GM12878 (cell line): ENCODE measurements around the gene XPNPEP3. TPM values are rescaled to one million over a fixed set of nuclear protein-coding genes. Genes with fewer than 3 reads are reported as not detected.

Source experiments
- EGR1 ChIP-seq, 2 experiments: IDR thresholded peaks; 1 replicate in 1 of 2; 2 replicates in 1 of 2; pipeline ENCODE4 v1.6.1; 2011 to 2012; ENCODE audit warnings: low read depth in 2 of 2, low read length in 2 of 2, borderline replicate concordance in 1 of 2, mild to moderate bottlenecking in 1 of 2, moderate library complexity in 1 of 2
- IRF4 ChIP-seq: IDR thresholded peaks from 2 replicates; pipeline ENCODE4 v1.6.1; 2011; ENCODE audit warnings: low read depth, low read length
- KAT2A ChIP-seq: conservative IDR thresholded peaks from 2 replicates; pipeline ENCODE4 v1.6.1; 2011; ENCODE audit warnings: low read depth, low read length; ENCODE audit not compliant: control insufficient read depth
- LARP7 ChIP-seq: fragments of 450-650 bp; IDR thresholded peaks from 2 replicates; pipeline ENCODE4 v1.6.1; 2017; ENCODE audit warnings: mild to moderate bottlenecking
- MTA3 ChIP-seq: IDR thresholded peaks from 2 replicates; pipeline ENCODE4 v1.6.1; 2012; ENCODE audit warnings: low read length, inconsistent platforms, borderline replicate concordance
- MYC ChIP-seq: IDR thresholded peaks from 2 replicates; pipeline ENCODE4 v1.6.1; 2011; ENCODE audit warnings: mild to moderate bottlenecking, low read length, moderate library complexity, inconsistent platforms; ENCODE audit not compliant: insufficient read depth, insufficient replicate concordance, insufficient read length, severe bottlenecking
- NR2F1 ChIP-seq: fragments of 450-650 bp; conservative IDR thresholded peaks from 2 replicates; pipeline ENCODE4 v1.6.1; 2017; ENCODE audit warnings: mild to moderate bottlenecking
- SUZ12 ChIP-seq: fragments of 200-600 bp; sonication (generic); IDR thresholded peaks from one replicate; pipeline ENCODE4 v1.6.1; 2018; ENCODE audit warnings: antibody characterized with exemption, mild to moderate bottlenecking; ENCODE audit not compliant: unreplicated experiment
- WRNIP1 ChIP-seq: IDR thresholded peaks from 2 replicates; pipeline ENCODE4 v1.6.1; 2011; ENCODE audit warnings: low read depth, low read length, improper control_type of control experiment, borderline replicate concordance
- YY1 ChIP-seq: IDR thresholded peaks from 2 replicates; pipeline ENCODE4 v1.6.1; 2011; ENCODE audit warnings: low read depth, mild to moderate bottlenecking, low read length
- ZBED1 ChIP-seq: IDR thresholded peaks from 2 replicates; pipeline ENCODE4 v1.6.1; 2016; ENCODE audit warnings: borderline replicate concordance
- ZNF24 ChIP-seq: fragments of 450-650 bp; IDR thresholded peaks from 2 replicates; pipeline ENCODE4 v1.6.1; 2017; ENCODE audit warnings: antibody characterized with exemption, mild to moderate bottlenecking
- ZNF274 ChIP-seq: IDR thresholded peaks from one replicate; pipeline ENCODE4 v1.8.0; 2011; ENCODE audit not compliant: insufficient read length, insufficient read depth
- polyA plus RNA-seq, 11 experiments: library from polyadenylated mRNA; depleted of rRNA in 4 of 11; unstranded in 6 of 11; stranded (reverse) in 5 of 11; fragments of >200 nt; fragmentation: Nextera tagmentation in 4 of 11; fragmentation: Illumina TruSeq in 1 of 11; extraction: Ambion mirVana in 4 of 11; extraction: Trizol in 1 of 11; gene quantifications; 1 replicate in 1 of 11; 2 replicates in 10 of 11; pipeline versions ENCODE4 v1.2.1 to v1.2.3, GENCODE V29; 2011 to 2016; ENCODE audit warnings: inconsistent platforms in 2 of 11, missing spikeins in 2 of 11, low read depth in 1 of 11
- total RNA-seq, 4 experiments: library from RNA; depleted of rRNA in 3 of 4; stranded (reverse); fragments of >200 nt in 3 of 4; fragmentation: Illumina TruSeq in 1 of 4; extraction: Trizol in 1 of 4; gene quantifications; 2 replicates each; pipeline versions ENCODE4 v1.2.1 to v1.2.3, GENCODE V29; 2013 to 2021
- TF ChIP-seq, protein P1 (sequence below): fragments of 450-650 bp; conservative IDR thresholded peaks from 2 replicates; pipeline ENCODE4 v1.6.1; 2017; ENCODE audit warnings: mild to moderate bottlenecking, moderate library complexity
- TF ChIP-seq, protein P2 (sequence below): fragments of 450-650 bp; IDR thresholded peaks from 2 replicates; pipeline ENCODE4 v1.6.1; 2017; ENCODE audit warnings: mild to moderate bottlenecking, moderate library complexity
- TF ChIP-seq, protein P3 (sequence below): IDR thresholded peaks from 2 replicates; pipeline ENCODE4 v1.6.1; 2011; ENCODE audit warnings: borderline replicate concordance, low read depth, mild to moderate bottlenecking, moderate library complexity, low read length; ENCODE audit not compliant: insufficient read depth, poor library complexity, severe bottlenecking
- TF ChIP-seq, protein P4 (sequence below): fragments of 450-650 bp; IDR thresholded peaks from 2 replicates; pipeline ENCODE4 v1.6.1; 2017; ENCODE audit warnings: mild to moderate bottlenecking, moderate library complexity

XPNPEP3 gene
- total and polyA plus RNA-seq, 10 of the 15 experiments (the other 5 are each of a cell fraction or from before 2014, with no cell fraction given), result 6.7 to 19.9 (median 11.7) TPM

DNA sequence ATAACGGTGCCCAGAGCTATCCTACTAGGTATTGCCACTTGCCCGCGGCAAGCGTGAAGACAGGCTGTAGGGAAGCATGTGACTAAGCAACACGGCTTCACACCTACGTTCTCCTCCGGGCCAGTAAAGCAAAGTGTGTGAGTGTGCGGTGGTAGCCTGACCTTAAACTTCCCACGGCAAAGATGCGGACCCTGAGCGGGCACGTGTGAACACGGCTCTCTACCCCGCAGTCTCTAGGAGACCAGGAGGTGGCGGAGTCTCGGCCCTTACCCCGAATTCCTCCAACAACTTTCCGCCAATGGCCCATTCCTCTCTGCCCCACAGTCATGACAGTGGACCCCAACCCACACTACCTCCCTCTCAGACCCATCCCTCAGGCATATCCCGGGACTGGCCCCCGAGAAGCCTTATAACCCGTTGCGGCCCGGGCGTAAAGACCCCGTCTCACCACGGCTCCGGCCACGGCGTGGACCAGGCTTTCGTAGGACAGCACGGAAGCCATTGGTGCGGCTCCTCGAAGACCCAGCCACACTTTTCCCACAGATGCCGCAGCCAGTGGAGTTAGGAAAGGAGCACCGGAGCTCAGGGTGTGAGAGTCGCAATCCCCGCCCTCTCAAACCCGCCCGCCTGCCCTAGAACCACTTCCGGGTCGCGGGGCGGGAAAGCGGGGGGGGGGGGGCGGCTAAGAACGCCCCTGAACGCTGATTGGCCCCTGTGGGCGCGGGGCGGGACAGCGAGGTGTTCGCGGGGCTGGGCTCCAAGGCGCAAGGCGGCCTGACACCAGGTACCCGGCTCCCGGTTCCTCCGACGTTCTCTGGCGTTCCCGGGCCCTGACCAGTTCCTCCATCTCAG is 38.0 kb upstream of the XPNPEP3 start, which contains the start of gene SLC25A17 (continued):
- TF ChIP-seq, protein P1, sequence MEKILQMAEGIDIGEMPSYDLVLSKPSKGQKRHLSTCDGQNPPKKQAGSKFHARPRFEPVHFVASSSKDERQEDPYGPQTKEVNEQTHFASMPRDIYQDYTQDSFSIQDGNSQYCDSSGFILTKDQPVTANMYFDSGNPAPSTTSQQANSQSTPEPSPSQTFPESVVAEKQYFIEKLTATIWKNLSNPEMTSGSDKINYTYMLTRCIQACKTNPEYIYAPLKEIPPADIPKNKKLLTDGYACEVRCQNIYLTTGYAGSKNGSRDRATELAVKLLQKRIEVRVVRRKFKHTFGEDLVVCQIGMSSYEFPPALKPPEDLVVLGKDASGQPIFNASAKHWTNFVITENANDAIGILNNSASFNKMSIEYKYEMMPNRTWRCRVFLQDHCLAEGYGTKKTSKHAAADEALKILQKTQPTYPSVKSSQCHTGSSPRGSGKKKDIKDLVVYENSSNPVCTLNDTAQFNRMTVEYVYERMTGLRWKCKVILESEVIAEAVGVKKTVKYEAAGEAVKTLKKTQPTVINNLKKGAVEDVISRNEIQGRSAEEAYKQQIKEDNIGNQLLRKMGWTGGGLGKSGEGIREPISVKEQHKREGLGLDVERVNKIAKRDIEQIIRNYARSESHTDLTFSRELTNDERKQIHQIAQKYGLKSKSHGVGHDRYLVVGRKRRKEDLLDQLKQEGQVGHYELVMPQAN, result peak; percentile 88
- TF ChIP-seq KAT2A (no peak), WRNIP1 (no peak), YY1 (peak; percentile 28; the same call in 1 of the 2 replicates), NR2F1 (0 out of 2 replicates have a peak, but pooled peaks have one; percentile 46), EGR1 (IDR thresholded peaks at IDR 0.05; ENCODE audit: borderline replicate concordance in 1 of 2, low read depth in 2 of 2, low read length in 2 of 2) (peak in 1 of 2 experiments; percentile 83; a peak in 2 of 3 replicates), ZNF274 (no peak), LARP7 (no peak; the same call in 1 of the 2 replicates), ZNF24 (no peak), SUZ12 (no peak), MTA3 (no peak), IRF4 (no peak), ZBED1 (no peak), MYC (peak; percentile 54)
- TF ChIP-seq, protein P2, sequence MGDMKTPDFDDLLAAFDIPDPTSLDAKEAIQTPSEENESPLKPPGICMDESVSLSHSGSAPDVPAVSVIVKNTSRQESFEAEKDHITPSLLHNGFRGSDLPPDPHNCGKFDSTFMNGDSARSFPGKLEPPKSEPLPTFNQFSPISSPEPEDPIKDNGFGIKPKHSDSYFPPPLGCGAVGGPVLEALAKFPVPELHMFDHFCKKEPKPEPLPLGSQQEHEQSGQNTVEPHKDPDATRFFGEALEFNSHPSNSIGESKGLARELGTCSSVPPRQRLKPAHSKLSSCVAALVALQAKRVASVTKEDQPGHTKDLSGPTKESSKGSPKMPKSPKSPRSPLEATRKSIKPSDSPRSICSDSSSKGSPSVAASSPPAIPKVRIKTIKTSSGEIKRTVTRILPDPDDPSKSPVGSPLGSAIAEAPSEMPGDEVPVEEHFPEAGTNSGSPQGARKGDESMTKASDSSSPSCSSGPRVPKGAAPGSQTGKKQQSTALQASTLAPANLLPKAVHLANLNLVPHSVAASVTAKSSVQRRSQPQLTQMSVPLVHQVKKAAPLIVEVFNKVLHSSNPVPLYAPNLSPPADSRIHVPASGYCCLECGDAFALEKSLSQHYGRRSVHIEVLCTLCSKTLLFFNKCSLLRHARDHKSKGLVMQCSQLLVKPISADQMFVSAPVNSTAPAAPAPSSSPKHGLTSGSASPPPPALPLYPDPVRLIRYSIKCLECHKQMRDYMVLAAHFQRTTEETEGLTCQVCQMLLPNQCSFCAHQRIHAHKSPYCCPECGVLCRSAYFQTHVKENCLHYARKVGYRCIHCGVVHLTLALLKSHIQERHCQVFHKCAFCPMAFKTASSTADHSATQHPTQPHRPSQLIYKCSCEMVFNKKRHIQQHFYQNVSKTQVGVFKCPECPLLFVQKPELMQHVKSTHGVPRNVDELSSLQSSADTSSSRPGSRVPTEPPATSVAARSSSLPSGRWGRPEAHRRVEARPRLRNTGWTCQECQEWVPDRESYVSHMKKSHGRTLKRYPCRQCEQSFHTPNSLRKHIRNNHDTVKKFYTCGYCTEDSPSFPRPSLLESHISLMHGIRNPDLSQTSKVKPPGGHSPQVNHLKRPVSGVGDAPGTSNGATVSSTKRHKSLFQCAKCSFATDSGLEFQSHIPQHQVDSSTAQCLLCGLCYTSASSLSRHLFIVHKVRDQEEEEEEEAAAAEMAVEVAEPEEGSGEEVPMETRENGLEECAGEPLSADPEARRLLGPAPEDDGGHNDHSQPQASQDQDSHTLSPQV, result no peak
- TF ChIP-seq, protein P3, sequence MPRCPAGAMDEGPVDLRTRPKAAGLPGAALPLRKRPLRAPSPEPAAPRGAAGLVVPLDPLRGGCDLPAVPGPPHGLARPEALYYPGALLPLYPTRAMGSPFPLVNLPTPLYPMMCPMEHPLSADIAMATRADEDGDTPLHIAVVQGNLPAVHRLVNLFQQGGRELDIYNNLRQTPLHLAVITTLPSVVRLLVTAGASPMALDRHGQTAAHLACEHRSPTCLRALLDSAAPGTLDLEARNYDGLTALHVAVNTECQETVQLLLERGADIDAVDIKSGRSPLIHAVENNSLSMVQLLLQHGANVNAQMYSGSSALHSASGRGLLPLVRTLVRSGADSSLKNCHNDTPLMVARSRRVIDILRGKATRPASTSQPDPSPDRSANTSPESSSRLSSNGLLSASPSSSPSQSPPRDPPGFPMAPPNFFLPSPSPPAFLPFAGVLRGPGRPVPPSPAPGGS, result no peak
- TF ChIP-seq, protein P4, sequence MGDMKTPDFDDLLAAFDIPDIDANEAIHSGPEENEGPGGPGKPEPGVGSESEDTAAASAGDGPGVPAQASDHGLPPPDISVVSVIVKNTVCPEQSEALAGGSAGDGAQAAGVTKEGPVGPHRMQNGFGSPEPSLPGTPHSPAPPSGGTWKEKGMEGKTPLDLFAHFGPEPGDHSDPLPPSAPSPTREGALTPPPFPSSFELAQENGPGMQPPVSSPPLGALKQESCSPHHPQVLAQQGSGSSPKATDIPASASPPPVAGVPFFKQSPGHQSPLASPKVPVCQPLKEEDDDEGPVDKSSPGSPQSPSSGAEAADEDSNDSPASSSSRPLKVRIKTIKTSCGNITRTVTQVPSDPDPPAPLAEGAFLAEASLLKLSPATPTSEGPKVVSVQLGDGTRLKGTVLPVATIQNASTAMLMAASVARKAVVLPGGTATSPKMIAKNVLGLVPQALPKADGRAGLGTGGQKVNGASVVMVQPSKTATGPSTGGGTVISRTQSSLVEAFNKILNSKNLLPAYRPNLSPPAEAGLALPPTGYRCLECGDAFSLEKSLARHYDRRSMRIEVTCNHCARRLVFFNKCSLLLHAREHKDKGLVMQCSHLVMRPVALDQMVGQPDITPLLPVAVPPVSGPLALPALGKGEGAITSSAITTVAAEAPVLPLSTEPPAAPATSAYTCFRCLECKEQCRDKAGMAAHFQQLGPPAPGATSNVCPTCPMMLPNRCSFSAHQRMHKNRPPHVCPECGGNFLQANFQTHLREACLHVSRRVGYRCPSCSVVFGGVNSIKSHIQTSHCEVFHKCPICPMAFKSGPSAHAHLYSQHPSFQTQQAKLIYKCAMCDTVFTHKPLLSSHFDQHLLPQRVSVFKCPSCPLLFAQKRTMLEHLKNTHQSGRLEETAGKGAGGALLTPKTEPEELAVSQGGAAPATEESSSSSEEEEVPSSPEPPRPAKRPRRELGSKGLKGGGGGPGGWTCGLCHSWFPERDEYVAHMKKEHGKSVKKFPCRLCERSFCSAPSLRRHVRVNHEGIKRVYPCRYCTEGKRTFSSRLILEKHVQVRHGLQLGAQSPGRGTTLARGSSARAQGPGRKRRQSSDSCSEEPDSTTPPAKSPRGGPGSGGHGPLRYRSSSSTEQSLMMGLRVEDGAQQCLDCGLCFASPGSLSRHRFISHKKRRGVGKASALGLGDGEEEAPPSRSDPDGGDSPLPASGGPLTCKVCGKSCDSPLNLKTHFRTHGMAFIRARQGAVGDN, result no peak
